GM12878 (cell line): ENCODE results near the gene CDYL.

Experiments
- CEBPB ChIP-seq, 2 experiments: fragments of 150-350 bp in 1 of 2; IDR thresholded peaks; 2 replicates each; pipeline ENCODE4 v1.6.1; 2012 to 2014; ENCODE audit warnings: low read depth in 2 of 2, low read length in 2 of 2, borderline replicate concordance in 1 of 2, inconsistent platforms in 1 of 2
- E2F4 ChIP-seq: IDR thresholded peaks from 2 replicates; pipeline ENCODE4 v1.6.1; 2012; ENCODE audit warnings: low read depth, low read length, improper control_type of control experiment
- EP300 ChIP-seq, 2 experiments: fragments of 150-350 bp in 1 of 2; IDR thresholded peaks; 2 replicates each; pipeline ENCODE4 v1.6.1; 2011 to 2012; ENCODE audit warnings: low read depth in 2 of 2, low read length in 2 of 2, borderline replicate concordance in 1 of 2, improper control_type of control experiment in 1 of 2, inconsistent platforms in 1 of 2; ENCODE audit not compliant: control insufficient read depth in 1 of 2
- EZH2 ChIP-seq: IDR thresholded peaks from 2 replicates; pipeline ENCODE4 v1.6.1; 2012; ENCODE audit warnings: low read depth, mild to moderate bottlenecking, control low read depth, inconsistent platforms, low read length, borderline replicate concordance; ENCODE audit not compliant: control insufficient read depth
- FOS ChIP-seq: IDR thresholded peaks from 3 replicates; pipeline ENCODE4 v1.6.1; 2011; ENCODE audit warnings: borderline replicate concordance; ENCODE audit not compliant: insufficient read length; ENCODE audit errors: extremely low read depth
- FOXM1 ChIP-seq: IDR thresholded peaks from 2 replicates; pipeline ENCODE4 v1.6.1; 2012; ENCODE audit warnings: low read depth, mild to moderate bottlenecking, inconsistent platforms, low read length, moderate library complexity
- POLR2A ChIP-seq: IDR thresholded peaks from 2 replicates; pipeline ENCODE4 v1.6.1; 2011; ENCODE audit warnings: low read depth, mild to moderate bottlenecking, low read length
- RFX5 ChIP-seq: IDR thresholded peaks from 2 replicates; pipeline ENCODE4 v1.6.1; 2011; ENCODE audit warnings: low read depth, low read length, improper control_type of control experiment
- TBL1XR1 ChIP-seq: IDR thresholded peaks from 2 replicates; pipeline ENCODE4 v1.6.1; 2012; ENCODE audit warnings: low read depth, low read length, improper control_type of control experiment
- TCF3 ChIP-seq: IDR thresholded peaks from 2 replicates; pipeline ENCODE4 v1.6.1; 2012; ENCODE audit warnings: low read depth, mild to moderate bottlenecking, low read length, borderline replicate concordance; ENCODE audit not compliant: insufficient read depth
- ZNF217 ChIP-seq: fragments of 450-650 bp; IDR thresholded peaks from 2 replicates; pipeline ENCODE4 v1.6.1; 2017; ENCODE audit warnings: antibody characterized with exemption, mild to moderate bottlenecking
- TF ChIP-seq, protein P1 (sequence below): IDR thresholded peaks from 2 replicates; pipeline ENCODE4 v1.6.1; 2012; ENCODE audit warnings: low read length, inconsistent platforms
- TF ChIP-seq, protein P2 (sequence below), 3 experiments: IDR thresholded peaks in 2 of 3; conservative IDR thresholded peaks in 1 of 3; 2 replicates each; pipeline ENCODE4 v1.5.1; 2011; ENCODE audit warnings: low read depth in 3 of 3, low read length in 3 of 3, mild to moderate bottlenecking in 3 of 3, control low read depth in 2 of 3, moderate library complexity in 2 of 3, inconsistent platforms in 1 of 3, mixed read lengths in 1 of 3; ENCODE audit not compliant: control insufficient read depth in 2 of 3, insufficient read depth in 1 of 3; ENCODE audit errors: extremely low read depth in 1 of 3

GRCh38 chr6:4851035-4851434 is 74.8 kb downstream of the CDYL start:
- TF ChIP-seq TCF3 = no peak
- TF ChIP-seq FOXM1 = no peak
- TF ChIP-seq, protein P1, sequence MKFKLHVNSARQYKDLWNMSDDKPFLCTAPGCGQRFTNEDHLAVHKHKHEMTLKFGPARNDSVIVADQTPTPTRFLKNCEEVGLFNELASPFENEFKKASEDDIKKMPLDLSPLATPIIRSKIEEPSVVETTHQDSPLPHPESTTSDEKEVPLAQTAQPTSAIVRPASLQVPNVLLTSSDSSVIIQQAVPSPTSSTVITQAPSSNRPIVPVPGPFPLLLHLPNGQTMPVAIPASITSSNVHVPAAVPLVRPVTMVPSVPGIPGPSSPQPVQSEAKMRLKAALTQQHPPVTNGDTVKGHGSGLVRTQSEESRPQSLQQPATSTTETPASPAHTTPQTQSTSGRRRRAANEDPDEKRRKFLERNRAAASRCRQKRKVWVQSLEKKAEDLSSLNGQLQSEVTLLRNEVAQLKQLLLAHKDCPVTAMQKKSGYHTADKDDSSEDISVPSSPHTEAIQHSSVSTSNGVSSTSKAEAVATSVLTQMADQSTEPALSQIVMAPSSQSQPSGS = no peak
- TF ChIP-seq RFX5 = no peak
- TF ChIP-seq EP300 (IDR thresholded peaks at IDR 0.05; ENCODE audit: borderline replicate concordance in 1 of 2, control insufficient read depth in 1 of 2, low read depth in 2 of 2, low read length in 2 of 2) = no peak
- TF ChIP-seq TBL1XR1 = no peak
- TF ChIP-seq, protein P2, sequence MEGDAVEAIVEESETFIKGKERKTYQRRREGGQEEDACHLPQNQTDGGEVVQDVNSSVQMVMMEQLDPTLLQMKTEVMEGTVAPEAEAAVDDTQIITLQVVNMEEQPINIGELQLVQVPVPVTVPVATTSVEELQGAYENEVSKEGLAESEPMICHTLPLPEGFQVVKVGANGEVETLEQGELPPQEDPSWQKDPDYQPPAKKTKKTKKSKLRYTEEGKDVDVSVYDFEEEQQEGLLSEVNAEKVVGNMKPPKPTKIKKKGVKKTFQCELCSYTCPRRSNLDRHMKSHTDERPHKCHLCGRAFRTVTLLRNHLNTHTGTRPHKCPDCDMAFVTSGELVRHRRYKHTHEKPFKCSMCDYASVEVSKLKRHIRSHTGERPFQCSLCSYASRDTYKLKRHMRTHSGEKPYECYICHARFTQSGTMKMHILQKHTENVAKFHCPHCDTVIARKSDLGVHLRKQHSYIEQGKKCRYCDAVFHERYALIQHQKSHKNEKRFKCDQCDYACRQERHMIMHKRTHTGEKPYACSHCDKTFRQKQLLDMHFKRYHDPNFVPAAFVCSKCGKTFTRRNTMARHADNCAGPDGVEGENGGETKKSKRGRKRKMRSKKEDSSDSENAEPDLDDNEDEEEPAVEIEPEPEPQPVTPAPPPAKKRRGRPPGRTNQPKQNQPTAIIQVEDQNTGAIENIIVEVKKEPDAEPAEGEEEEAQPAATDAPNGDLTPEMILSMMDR (IDR thresholded peaks at IDR 0.05 in 2 of 3, conservative IDR thresholded peaks at IDR 0.05 in 1 of 3; ENCODE audit: control insufficient read depth in 2 of 3, extremely low read depth in 1 of 3, insufficient read depth in 1 of 3, low read depth in 3 of 3, low read length in 3 of 3) = no peak
- TF ChIP-seq E2F4 = no peak
- no peak for TF ChIP-seq ZNF217
- TF ChIP-seq POLR2A = no peak
- no peak for TF ChIP-seq EZH2
- no peak for TF ChIP-seq FOS
- no peak for TF ChIP-seq CEBPB (IDR thresholded peaks at IDR 0.05; ENCODE audit: borderline replicate concordance in 1 of 2, low read depth in 2 of 2, low read length in 2 of 2)
